Activated CD8-positive, alpha-beta T cell treated with anti-CD3 and anti-CD28 coated beads for 36 hours (primary cell): ENCODE measurements around the gene GNG2. TPM values are rescaled to one million over a fixed set of nuclear protein-coding genes. Genes with fewer than 3 reads are reported as not detected.

Experiments used
- ATAC-seq: fragments of 200-7000 bp; cut with Tn5 transposase; one replicate; pipeline ENCODE4 v1.10.0; 2021; ENCODE audit warnings: mild to moderate bottlenecking, moderate library complexity
- CTCF ChIA-PET: fragments of 350-600 bp; sonication (Branson Sonifier 250); formaldehyde crosslinking; loops from one replicate; lab custom pipeline; 2021; ENCODE audit warnings: antibody characterized with exemption; lab: Charles Lee
- POLR2A ChIA-PET: fragments of 350-600 bp; sonication (Branson Sonifier 250); formaldehyde crosslinking; loops from one replicate; lab custom pipeline; 2021; ENCODE audit warnings: antibody characterized with exemption; lab: Charles Lee
- DNase-seq: peaks from one replicate; pipeline ENCODE4 v3.0.0-alpha.2; 2020
- H3K27ac Mint-ChIP-seq: one replicate; pipeline ENCODE4 v1.8.0; 2021; ENCODE audit warnings: mild to moderate bottlenecking, mixed read lengths
- H3K27me3 Mint-ChIP-seq: one replicate; pipeline ENCODE4 v1.8.0; 2021; ENCODE audit warnings: mixed read lengths
- H3K36me3 Mint-ChIP-seq: one replicate; pipeline ENCODE4 v1.8.0; 2021; ENCODE audit warnings: low read depth, mixed read lengths
- H3K4me1 Mint-ChIP-seq: one replicate; pipeline ENCODE4 v1.8.0; 2021; ENCODE audit warnings: low read depth, mixed read lengths
- H3K4me3 Mint-ChIP-seq: one replicate; pipeline ENCODE4 v1.8.0; 2021; ENCODE audit warnings: mild to moderate bottlenecking, moderate library complexity, mixed read lengths
- H3K9me3 Mint-ChIP-seq: one replicate; pipeline ENCODE4 v1.8.0; 2021; ENCODE audit warnings: mixed read lengths
- intact Hi-C: fragments of 100-400 bp; cut with micrococcal nuclease; formaldehyde crosslinking; loops from one replicate; pipeline ENCODE4 v1.10.0; 2022
- total RNA-seq, 2 experiments: library from RNA; stranded (reverse); gene quantifications; one replicate each; pipeline ENCODE4 v1.2.3, GENCODE V29; 2021
- TF ChIP-seq, protein P1 (sequence below): fragments of 200-600 bp; IDR thresholded peaks from one replicate; pipeline ENCODE4 v1.8.0; 2022; ENCODE audit warnings: antibody characterized with exemption, mild to moderate bottlenecking

GNG2 gene
- total RNA-seq, 2 experiments from 2014 or later = 174 to 184 TPM

- Mint-ChIP-seq H3K4me3 (peak overlapping the region; percentile 37), H3K27ac (no peak overlapping the region), H3K27me3 (no peaks in the 10 kb centered on the region), H3K9me3 (no peaks in the 10 kb centered on the region), H3K36me3 (peaks cover 41% of the 10 kb centered on the region), H3K4me1 (peaks cover 44% of the 10 kb centered on the region)
- TF ChIP-seq, protein P1, sequence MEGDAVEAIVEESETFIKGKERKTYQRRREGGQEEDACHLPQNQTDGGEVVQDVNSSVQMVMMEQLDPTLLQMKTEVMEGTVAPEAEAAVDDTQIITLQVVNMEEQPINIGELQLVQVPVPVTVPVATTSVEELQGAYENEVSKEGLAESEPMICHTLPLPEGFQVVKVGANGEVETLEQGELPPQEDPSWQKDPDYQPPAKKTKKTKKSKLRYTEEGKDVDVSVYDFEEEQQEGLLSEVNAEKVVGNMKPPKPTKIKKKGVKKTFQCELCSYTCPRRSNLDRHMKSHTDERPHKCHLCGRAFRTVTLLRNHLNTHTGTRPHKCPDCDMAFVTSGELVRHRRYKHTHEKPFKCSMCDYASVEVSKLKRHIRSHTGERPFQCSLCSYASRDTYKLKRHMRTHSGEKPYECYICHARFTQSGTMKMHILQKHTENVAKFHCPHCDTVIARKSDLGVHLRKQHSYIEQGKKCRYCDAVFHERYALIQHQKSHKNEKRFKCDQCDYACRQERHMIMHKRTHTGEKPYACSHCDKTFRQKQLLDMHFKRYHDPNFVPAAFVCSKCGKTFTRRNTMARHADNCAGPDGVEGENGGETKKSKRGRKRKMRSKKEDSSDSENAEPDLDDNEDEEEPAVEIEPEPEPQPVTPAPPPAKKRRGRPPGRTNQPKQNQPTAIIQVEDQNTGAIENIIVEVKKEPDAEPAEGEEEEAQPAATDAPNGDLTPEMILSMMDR = no peak
- DNase-seq (peak; percentile 82), ATAC-seq (peak; percentile 56)
- intact Hi-C loops = no loop called here
- ChIA-PET POLR2A (interaction anchor here (0.7 to 1.5 kb wide), 3 partner anchors 11 to 23 kb away, joined by 3 to 11 read pairs (median 3); no protein-coding TSS in a partner anchor), CTCF (interaction anchor here (0.6 to 1.6 kb wide), 4 partner anchors 9 to 217 kb away, joined by 3 to 6 read pairs (median 4); partner anchors contain the start of gene GNG2)
These were observed 9.1 kb downstream of the GNG2 start for GRCh38 chr14:51869411-51870100.

- CTCF ChIA-PET = interaction anchor here (1.1 to 1.6 kb wide), 3 partner anchors 9 to 23 kb away, joined by 3 to 4 read pairs (median 3); partner anchors contain the start of gene GNG2
- ATAC-seq (no peak), DNase-seq (no peak)
- Mint-ChIP-seq H3K4me3 (no peak overlapping the region), H3K27me3 (no peaks in the 10 kb centered on the region), H3K9me3 (no peaks in the 10 kb centered on the region), H3K27ac (peak overlapping the region; percentile 40), H3K4me1 (peaks cover 43% of the 10 kb centered on the region), H3K36me3 (peaks cover 42% of the 10 kb centered on the region)
- POLR2A ChIA-PET = interaction anchor here (2.1 to 4.0 kb wide), 2 partner anchors 10 to 22 kb away, joined by 10 to 25 read pairs; partner anchors contain the start of gene GNG2
- intact Hi-C loops = no loop called here
- TF ChIP-seq, protein P1 = no peak
These were observed 10.2 kb downstream of the GNG2 start for GRCh38 chr14:51870606-51871005.

DNA sequence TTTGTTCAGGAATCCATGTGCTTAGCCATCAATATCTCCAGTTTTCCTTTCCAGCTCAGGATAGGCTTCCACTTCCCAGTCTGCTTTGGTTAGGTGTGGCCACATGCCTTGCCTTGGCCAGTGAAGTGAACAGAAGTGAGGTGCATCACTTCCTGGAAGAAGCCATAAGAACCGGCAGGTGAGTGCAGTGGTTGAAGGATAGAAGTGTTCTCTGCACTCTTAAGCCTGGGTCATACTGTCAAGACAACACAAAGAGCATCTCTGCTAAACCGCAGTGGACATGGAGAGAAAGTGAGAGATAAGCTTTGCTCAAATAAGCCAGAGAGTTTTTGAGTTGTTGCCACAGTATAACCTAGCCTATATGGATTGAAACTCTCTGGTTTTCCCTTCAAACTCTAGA, 11.4 kb downstream of the GNG2 start:
- Mint-ChIP-seq H3K4me3 (no peak overlapping the region), H3K36me3 (peaks cover 51% of the 10 kb centered on the region), H3K9me3 (no peaks in the 10 kb centered on the region), H3K4me1 (peaks cover 51% of the 10 kb centered on the region), H3K27me3 (no peaks in the 10 kb centered on the region), H3K27ac (peak overlapping the region; percentile 91)
- TF ChIP-seq, protein P1 = no peak
- CTCF ChIA-PET = interaction anchor here (1.0 to 1.6 kb wide), 4 partner anchors 9 to 107 kb away, joined by 3 to 4 read pairs (median 3); partner anchors contain the start of gene GNG2
- no peak for DNase-seq
- no peak for ATAC-seq
- intact Hi-C loops = loop anchor here (2.0 kb wide), 1 partner anchor 33 kb away; no protein-coding TSS in a partner anchor
- POLR2A ChIA-PET = interaction anchor here (0.6 to 4.0 kb wide), 6 partner anchors 9 to 24 kb away, joined by 3 to 25 read pairs (median 4); partner anchors contain the start of gene GNG2

- ChIA-PET CTCF (interaction anchor here (1.0 kb wide), 1 partner anchor 106 kb away, joined by 3 read pairs; no protein-coding TSS in a partner anchor), POLR2A (interaction anchor here (0.6 to 4.0 kb wide), 6 partner anchors 9 to 24 kb away, joined by 3 to 25 read pairs (median 4); partner anchors contain the start of gene GNG2)
- Mint-ChIP-seq H3K4me1 (peaks cover 56% of the 10 kb centered on the region), H3K9me3 (no peaks in the 10 kb centered on the region), H3K27me3 (no peaks in the 10 kb centered on the region), H3K36me3 (peaks cover 56% of the 10 kb centered on the region), H3K27ac (peak overlapping the region; percentile 91), H3K4me3 (no peak overlapping the region)
- TF ChIP-seq, protein P1 = no peak
- ATAC-seq = no peak
- DNase-seq = no peak
- intact Hi-C loops = loop anchor here (2.0 kb wide), 1 partner anchor 32 kb away; no protein-coding TSS in a partner anchor
These were observed 12.0 kb downstream of the GNG2 start for GRCh38 chr14:51872396-51872795.
